ENCODE results near the gene MAP4K3. TPM values are rescaled to one million over a fixed set of nuclear protein-coding genes. Genes with fewer than 3 reads are reported as not detected.
"Not testable (repeated sequence)": the region's sequence is repeated elsewhere in the genome, so short reads cannot be mapped to it uniquely, and the experiment has no call there.

Gene MAP4K3
- polyA plus RNA-seq, 3 donors = 64.1 to 82.8 (median 77.3) TPM

- no peak for DNase-seq (ENCODE audit: extremely low read depth in 1 of 11, low read depth in 9 of 11, low spot score in 4 of 11)
Observed at GRCh38 chr2:39350658-39351057, 86.4 kb downstream of the MAP4K3 start.

GRCh38 chr2:39338502-39338901 lies 98.6 kb downstream of the MAP4K3 start:
- no peak for DNase-seq (ENCODE audit: extremely low read depth in 1 of 11, low read depth in 9 of 11, low spot score in 4 of 11)

GRCh38 chr2:39335930-39336329 lies 101.2 kb downstream of the MAP4K3 start:
- DNase-seq (ENCODE audit: extremely low read depth in 1 of 11, low read depth in 9 of 11, low spot score in 4 of 11) = no peak

- DNase-seq (ENCODE audit: extremely low read depth in 1 of 11, low read depth in 9 of 11, low spot score in 4 of 11) = no peak
Observed at GRCh38 chr2:39334978-39335377, 102.1 kb downstream of the MAP4K3 start.

DNA sequence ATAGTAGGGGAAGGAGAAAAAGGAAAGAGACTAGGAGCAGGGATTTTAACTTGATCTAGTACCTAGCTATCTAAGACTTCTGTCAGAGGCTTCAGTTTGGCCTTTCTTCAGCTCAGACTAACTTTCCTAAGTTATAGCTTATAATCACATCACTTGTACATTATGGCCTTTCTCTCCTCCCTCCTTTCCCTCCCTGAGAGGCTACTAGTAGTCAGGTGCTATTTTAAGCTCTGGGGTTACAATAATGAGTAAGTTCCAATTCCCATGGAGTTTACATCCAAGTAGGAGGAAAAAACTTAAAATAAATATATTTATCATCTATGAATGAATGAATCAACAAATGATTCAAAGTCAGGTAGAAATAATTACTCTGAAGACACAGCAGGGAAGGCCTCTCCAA lies 102.6 kb downstream of the MAP4K3 start:
- no peak for DNase-seq (ENCODE audit: extremely low read depth in 1 of 11, low read depth in 9 of 11, low spot score in 4 of 11)

DNA sequence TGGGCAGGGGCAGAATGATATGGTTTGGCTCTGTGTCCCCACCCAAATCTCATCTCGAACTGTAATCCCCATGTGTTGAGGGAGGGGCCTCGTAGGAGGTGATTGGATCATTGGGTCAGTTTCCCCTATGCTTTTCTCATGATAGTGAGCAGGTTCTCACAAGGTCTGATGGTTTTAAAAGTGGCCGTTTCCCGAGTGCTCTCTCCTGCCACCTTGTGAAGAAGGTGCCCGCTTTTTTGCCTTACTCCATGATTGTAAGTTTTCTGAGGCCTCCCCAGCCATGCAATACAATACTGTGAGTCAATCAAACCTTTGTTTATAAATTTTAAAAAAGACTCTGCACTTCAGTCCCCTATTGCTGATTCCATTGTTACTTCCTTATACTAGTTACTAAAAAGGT lies 110.4 kb downstream of the MAP4K3 start:
- DNase-seq (ENCODE audit: extremely low read depth in 1 of 11, low read depth in 9 of 11, low spot score in 4 of 11) = no peak

DNA sequence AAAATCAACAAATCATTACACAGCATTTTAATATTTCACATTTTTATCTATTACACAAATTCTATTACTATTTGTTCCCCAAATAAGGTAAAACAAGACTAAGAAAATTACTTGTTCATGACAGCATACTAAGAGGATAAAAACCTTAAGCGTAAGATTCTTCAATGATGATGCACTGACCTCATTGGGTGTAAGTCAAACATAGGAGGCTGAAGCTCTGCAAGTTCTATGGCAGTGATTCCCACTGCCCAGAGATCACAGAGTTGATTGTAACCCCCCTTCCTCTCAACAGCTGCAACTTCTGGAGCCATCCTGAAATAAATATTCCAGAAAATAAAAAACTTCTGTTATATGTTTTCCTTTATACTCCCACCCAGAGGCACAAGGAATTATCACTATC lies 111.1 kb downstream of the MAP4K3 start:
- no peak for DNase-seq (ENCODE audit: extremely low read depth in 1 of 11, low read depth in 9 of 11, low spot score in 4 of 11)

DNA sequence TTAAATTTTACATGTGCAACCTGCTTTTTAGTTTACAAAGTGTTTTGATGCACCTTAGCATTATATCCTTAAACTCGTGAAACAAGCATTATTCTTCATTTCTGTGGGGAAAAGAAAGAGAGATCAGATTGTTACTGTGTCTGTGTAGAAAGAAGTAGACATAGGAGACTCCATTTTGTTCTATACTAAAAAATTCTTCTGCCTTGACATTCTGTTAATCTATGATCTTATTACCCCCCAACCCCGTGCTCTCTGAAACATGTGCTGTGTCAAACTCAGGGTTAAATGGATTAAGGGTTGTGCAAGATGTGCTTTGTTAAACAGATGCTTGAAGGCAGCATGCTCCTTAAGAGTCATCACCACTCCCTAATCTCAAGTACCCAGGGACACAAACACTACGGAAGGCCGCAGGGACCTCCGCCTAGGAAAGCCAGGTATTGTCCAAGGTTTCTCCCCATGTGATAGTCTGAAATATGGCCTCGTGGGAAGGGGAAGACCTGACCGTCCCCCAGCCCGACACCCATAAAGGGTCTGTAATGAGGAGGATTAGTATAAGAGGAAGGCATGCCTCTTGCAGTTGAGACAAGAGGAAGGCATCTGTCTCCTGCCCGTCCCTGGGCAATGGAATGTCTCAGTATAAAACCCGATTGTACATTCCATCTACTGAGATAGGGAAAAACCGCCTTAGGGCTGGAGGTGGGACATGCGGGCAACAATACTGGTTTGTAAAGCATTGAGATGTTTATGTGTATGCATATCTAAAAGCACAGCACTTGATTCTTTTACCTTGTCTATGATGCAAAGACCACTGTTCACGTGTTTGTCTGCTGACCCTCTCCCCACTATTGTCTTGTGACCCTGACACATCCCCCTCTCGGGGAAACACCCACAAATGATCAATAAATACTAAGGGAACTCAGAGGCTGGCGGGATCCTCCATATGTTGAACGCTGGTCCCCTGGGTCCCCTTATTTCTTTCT lies 115.7 kb downstream of the MAP4K3 start:
- not testable (repeated sequence) for DNase-seq (ENCODE audit: extremely low read depth in 1 of 11, low read depth in 9 of 11, low spot score in 4 of 11)

- no peak for DNase-seq (ENCODE audit: extremely low read depth in 1 of 11, low read depth in 9 of 11, low spot score in 4 of 11)
Observed at GRCh38 chr2:39320162-39320561, 116.9 kb downstream of the MAP4K3 start.

- DNase-seq (ENCODE audit: extremely low read depth in 1 of 11, low read depth in 9 of 11, low spot score in 4 of 11) = no peak
Observed at GRCh38 chr2:39313575-39313974, 123.5 kb downstream of the MAP4K3 start.

- DNase-seq (ENCODE audit: extremely low read depth in 1 of 11, low read depth in 9 of 11, low spot score in 4 of 11) = no peak
Observed at GRCh38 chr2:39311469-39311868, 125.6 kb downstream of the MAP4K3 start.

GRCh38 chr2:39308778-39309177 lies 128.3 kb downstream of the MAP4K3 start:
- DNase-seq (ENCODE audit: extremely low read depth in 1 of 11, low read depth in 9 of 11, low spot score in 4 of 11) = no peak

GRCh38 chr2:39306626-39307025 lies 130.5 kb downstream of the MAP4K3 start:
- DNase-seq (ENCODE audit: extremely low read depth in 1 of 11, low read depth in 9 of 11, low spot score in 4 of 11) = no peak

DNA sequence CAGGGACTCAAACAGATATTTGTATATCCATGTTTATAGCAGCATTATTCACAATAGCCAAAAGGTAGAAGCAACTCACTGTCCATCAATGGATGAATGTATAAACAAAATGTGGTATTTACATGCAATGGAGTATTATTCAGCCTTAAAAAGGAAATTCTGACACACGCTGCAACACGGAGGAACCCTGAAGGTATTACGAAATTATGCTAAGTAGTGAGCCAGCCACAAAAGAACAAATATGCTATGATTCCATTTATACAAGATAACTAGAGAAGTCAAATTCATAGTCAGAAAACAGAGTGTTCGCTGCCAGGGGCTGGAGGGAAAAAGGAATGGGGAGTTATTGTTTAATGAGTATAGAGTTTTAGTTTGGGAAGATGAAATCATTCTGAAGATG lies 132.4 kb downstream of the MAP4K3 start:
- no peak for DNase-seq (ENCODE audit: extremely low read depth in 1 of 11, low read depth in 9 of 11, low spot score in 4 of 11)

DNA sequence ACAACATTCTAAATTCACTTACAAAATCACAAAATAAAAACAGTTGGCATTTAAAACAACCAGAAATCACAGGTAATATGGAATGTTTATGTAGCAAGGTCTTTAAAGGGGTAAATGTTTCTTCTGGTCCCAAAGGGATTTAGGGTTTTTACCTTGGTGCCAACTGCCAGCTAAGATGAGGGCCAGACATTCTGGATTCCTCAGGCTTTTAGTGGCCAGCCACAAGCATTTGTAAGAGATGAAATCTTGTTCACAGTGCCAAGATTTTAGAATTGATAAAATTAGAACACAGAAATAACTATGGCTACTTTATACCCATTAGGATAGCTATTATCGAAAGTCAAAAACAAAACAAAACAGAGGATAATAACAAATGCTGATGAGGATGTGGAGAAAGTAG lies 132.9 kb downstream of the MAP4K3 start:
- DNase-seq (ENCODE audit: extremely low read depth in 1 of 11, low read depth in 9 of 11, low spot score in 4 of 11) = no peak

DNA sequence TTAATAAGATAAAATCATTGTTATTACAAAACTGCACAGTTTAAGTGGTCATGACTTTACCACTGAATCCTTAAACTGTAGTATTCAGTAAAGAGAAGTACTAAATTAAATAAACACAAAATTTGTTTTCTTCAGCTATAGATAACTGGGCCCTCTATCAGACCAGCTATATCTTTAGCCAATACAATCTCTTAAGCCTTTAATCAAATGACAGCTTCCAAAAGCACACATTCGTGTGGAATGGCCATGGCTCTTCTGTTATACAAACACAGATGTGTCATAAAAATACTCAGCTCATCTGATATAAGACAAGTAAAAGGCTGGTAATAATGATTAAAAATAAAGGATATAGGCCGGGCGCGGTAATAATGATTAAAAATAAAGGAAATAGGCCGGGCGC lies 135.7 kb downstream of the MAP4K3 start:
- no peak for DNase-seq (ENCODE audit: extremely low read depth in 1 of 11, low read depth in 9 of 11, low spot score in 4 of 11)

DNA sequence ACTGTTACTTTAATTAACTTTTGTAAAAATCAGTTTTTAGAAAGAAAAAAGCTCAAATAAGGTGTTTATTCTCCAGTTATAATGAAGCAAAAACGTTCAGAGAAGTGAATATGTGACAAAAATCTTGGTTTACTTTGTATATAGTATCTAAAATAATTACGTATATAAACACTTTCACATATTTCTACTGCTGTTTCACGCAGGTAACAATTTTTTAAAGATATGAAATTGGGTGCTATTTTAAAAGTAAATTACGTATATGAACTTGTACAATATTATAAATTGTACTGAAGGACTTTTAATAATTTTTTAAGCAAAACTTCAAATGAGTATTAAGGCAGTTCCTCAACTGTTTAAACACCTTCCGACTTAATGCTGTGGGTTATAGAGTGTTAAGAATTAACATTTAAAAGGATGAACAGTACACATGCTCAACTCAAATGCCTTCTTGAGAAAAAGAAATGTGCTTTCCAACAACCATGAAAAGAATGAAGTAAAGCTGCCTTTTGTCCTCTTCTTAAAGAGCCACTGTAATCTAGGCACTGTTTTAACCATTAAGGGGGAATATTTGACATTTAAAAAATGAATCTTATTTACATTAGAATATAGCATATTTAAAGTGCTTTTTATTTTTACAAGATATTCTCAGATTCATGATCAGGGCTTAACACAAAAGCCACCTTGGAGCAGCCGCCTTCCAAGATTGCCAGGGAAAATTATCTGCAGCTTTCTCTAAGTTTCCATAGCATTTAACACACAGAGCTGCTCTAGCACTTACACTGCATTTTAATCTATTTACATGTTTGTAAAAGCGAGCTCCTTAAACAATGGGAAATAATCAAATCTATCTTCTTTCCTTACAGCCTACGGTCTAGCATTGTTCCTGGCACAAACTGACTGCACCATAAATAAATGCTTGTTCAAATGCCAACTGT lies 136.8 kb downstream of the MAP4K3 start:
- no peak for DNase-seq (ENCODE audit: extremely low read depth in 1 of 11, low read depth in 9 of 11, low spot score in 4 of 11)

DNA sequence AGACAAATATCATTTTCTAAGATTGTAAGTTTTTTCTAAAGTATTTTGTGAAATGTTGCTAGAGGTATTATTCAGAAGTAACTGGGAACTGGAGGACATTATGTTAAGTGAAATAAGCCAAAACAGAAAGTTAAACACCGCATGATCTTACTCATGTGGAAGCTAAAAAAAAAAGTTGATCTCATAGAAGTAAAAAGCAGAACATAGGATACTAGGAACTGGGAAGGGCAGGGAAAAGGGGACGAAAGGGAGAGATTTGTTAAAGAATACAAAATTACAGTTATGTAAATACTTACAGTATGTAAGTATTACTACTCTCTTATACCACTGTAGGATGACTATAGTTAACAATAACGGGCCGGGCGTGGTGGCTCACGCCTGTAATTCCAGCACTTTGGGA lies 146.7 kb downstream of the MAP4K3 start:
- no peak for DNase-seq (ENCODE audit: extremely low read depth in 1 of 11, low read depth in 9 of 11, low spot score in 4 of 11)

DNA sequence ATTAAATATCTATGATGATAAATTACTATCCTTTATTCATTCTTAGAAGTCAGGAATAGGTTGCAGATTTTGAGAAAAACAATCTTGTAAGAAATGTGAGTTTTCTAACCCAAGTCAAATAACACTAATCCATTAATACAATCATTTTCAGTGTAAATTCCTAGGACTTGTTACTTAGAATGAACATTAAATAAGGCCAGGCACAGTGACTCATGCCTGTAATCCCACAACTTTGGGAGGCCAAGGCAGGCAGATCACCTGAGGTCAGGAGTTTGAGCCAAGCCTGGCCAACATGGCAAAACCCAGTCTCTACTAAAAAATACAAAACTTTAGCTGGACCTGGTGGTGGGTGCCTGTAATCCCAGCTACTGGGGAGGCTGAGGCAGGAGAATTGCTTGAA lies 147.5 kb downstream of the MAP4K3 start:
- DNase-seq (ENCODE audit: extremely low read depth in 1 of 11, low read depth in 9 of 11, low spot score in 4 of 11) = no peak

DNA sequence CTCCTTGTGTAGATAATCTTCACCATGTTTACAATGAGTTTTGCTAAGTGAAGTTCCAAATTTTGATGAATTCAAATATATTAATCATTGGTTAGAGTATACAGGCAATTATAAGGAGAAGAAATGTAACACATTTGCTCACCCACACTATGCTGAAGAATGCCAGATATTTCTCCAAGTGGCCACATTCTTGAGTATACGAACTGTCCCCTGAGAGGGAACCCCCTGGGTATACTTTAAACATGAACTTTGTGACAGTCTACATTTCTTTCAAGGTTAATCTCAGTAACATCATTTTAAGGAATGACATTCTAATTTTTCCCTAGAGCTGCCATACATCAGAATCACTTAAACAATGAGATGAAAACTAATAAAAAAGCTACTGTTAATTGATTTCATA lies 153.5 kb downstream of the MAP4K3 start:
- DNase-seq (ENCODE audit: extremely low read depth in 1 of 11, low read depth in 9 of 11, low spot score in 4 of 11) = no peak

Data from renal cortex interstitium (tissue), 11 donors.